Trophoblast cell (in vitro differentiated cells and primary cell): ENCODE measurements around the gene ACTN3.

Experiments used
- DNase-seq, 2 donors: peaks; one replicate each; pipeline ENCODE4 v3.0.0-alpha.2; 2016
- H2AFZ ChIP-seq: 2 replicates; pipeline ENCODE4 v1.6.1; 2013; ENCODE audit warnings: low read length, moderate library complexity, mild to moderate bottlenecking; ENCODE audit not compliant: insufficient read depth, poor library complexity
- H2AK5ac ChIP-seq: 2 replicates; pipeline ENCODE4 v1.6.1; 2013; ENCODE audit warnings: mild to moderate bottlenecking, low read length
- H2BK120ac ChIP-seq: 2 replicates; pipeline ENCODE4 v1.6.1; 2013; ENCODE audit warnings: low read length, mild to moderate bottlenecking, moderate library complexity; ENCODE audit not compliant: insufficient read depth, poor library complexity
- H2BK12ac ChIP-seq: 2 replicates; pipeline ENCODE4 v1.6.1; 2013; ENCODE audit warnings: mild to moderate bottlenecking, low read length, moderate library complexity
- H2BK5ac ChIP-seq: 2 replicates; pipeline ENCODE4 v1.6.1; 2013; ENCODE audit warnings: low read length, low read depth, moderate library complexity, mild to moderate bottlenecking; ENCODE audit not compliant: poor library complexity
- H3K14ac ChIP-seq: 2 replicates; pipeline ENCODE4 v1.6.1; 2013; ENCODE audit warnings: mild to moderate bottlenecking, low read length
- H3K18ac ChIP-seq: 2 replicates; pipeline ENCODE4 v1.6.1; 2013; ENCODE audit warnings: mild to moderate bottlenecking, low read length
- H3K23ac ChIP-seq: 2 replicates; pipeline ENCODE4 v1.6.1; 2013; ENCODE audit warnings: low read length
- H3K27ac ChIP-seq: 2 replicates; pipeline ENCODE4 v1.5.1; 2013; ENCODE audit warnings: low read depth, mild to moderate bottlenecking, inconsistent platforms, low read length, moderate library complexity
- H3K27me3 ChIP-seq: 2 replicates; pipeline ENCODE4 v1.6.1; 2013; ENCODE audit warnings: inconsistent platforms, mild to moderate bottlenecking, low read length, moderate library complexity; ENCODE audit not compliant: insufficient read depth
- H3K36me3 ChIP-seq, 2 experiments: 1 replicate in 1 of 2; 2 replicates in 1 of 2; pipeline ENCODE4 v1.6.1; 2013; ENCODE audit warnings: low read length in 2 of 2, mild to moderate bottlenecking in 2 of 2, moderate library complexity in 1 of 2; ENCODE audit not compliant: insufficient read depth in 2 of 2, control insufficient read depth in 1 of 2
- H3K4ac ChIP-seq: 2 replicates; pipeline ENCODE4 v1.6.1; 2013; ENCODE audit warnings: low read depth, mild to moderate bottlenecking, low read length, moderate library complexity
- H3K4me1 ChIP-seq, 2 experiments: 1 replicate in 1 of 2; 2 replicates in 1 of 2; pipeline ENCODE4 v1.6.1; 2013; ENCODE audit warnings: low read length in 2 of 2, mild to moderate bottlenecking in 2 of 2, moderate library complexity in 1 of 2; ENCODE audit not compliant: insufficient read depth in 2 of 2, control insufficient read depth in 1 of 2
- H3K4me2 ChIP-seq: 2 replicates; pipeline ENCODE4 v1.6.1; 2013; ENCODE audit warnings: inconsistent platforms, mild to moderate bottlenecking, low read length, moderate library complexity
- H3K4me3 ChIP-seq: 2 replicates; pipeline ENCODE4 v1.5.1; 2013; ENCODE audit warnings: mild to moderate bottlenecking, low read depth, low read length, inconsistent platforms
- H3K79me1 ChIP-seq: one replicate; pipeline ENCODE4 v1.6.1; 2013; ENCODE audit warnings: low read length
- H3K79me2 ChIP-seq: 2 replicates; pipeline ENCODE4 v1.6.1; 2013; ENCODE audit warnings: low read length, mild to moderate bottlenecking; ENCODE audit not compliant: control insufficient read depth, insufficient read depth, poor library complexity
- H3K9ac ChIP-seq: 2 replicates; pipeline ENCODE4 v1.6.1; 2013; ENCODE audit warnings: mild to moderate bottlenecking, low read length
- H3K9me3 ChIP-seq: 2 replicates; pipeline ENCODE4 v1.6.1; 2013; ENCODE audit warnings: low read depth, mild to moderate bottlenecking, control low read depth, inconsistent platforms, low read length; ENCODE audit not compliant: insufficient read depth
- H4K12ac ChIP-seq: 2 replicates; pipeline ENCODE4 v1.6.1; 2013; ENCODE audit warnings: low read depth, mild to moderate bottlenecking, low read length, moderate library complexity
- H4K8ac ChIP-seq: 2 replicates; pipeline ENCODE4 v1.6.1; 2013; ENCODE audit warnings: low read depth, mild to moderate bottlenecking, low read length, moderate library complexity
- H4K91ac ChIP-seq: one replicate; pipeline ENCODE4 v1.6.1; 2013; ENCODE audit warnings: low read depth, mild to moderate bottlenecking, low read length, moderate library complexity
- WGBS: extraction: QIAGEN DNeasy Blood & Tissue Kit; methylation state at CpG from one replicate; pipeline ENCODE4 v1.1.7; 2013; ENCODE audit warnings: missing lambda C conversion rate; ENCODE audit not compliant: insufficient read length, insufficient coverage; ENCODE audit errors: extremely low coverage; 5-methylcytosine and 5-hydroxymethylcytosine counted together

The ACTN3 gene

DNA sequence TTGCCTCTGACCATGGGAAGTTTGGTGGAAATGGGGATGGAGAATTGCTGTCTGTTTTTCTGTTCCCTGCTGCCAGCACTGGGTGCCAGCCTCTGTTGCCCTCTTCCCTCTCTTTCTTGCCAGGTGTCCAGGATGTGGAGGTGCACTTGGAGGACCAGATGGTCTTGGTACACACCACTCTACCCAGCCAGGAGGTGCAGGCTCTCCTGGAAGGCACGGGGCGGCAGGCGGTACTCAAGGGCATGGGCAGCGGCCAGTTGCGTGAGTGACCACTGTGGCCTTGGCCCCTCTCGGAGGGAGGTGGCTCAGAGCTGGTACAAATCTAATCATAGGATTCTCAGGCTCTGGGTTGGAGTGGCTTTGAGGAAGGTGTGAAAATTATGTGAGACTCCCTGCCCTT, 52.3 kb downstream of the ACTN3 start:
- Histone ChIP-seq H4K12ac (no peak overlapping the region), H3K79me2 (no peaks in the 10 kb centered on the region), H3K23ac (no peak overlapping the region), H3K9ac (no peak overlapping the region), H3K4me1 (no peaks in the 10 kb centered on the region), H2AK5ac (no peak overlapping the region), H2BK12ac (no peak overlapping the region), H3K36me3 (peaks cover 21 to 27% of the 10 kb centered on the region in 2 experiments), H3K4me2 (no peak overlapping the region), H3K27ac (no peak overlapping the region), H3K9me3 (peaks cover 3% of the 10 kb centered on the region), H4K8ac (no peak overlapping the region), H3K14ac (no peak overlapping the region), H4K91ac (no peak overlapping the region), H3K4me3 (no peak overlapping the region), H3K4ac (no peak overlapping the region), H3K79me1 (no peaks in the 10 kb centered on the region), H2BK120ac (no peak overlapping the region), H3K18ac (no peak overlapping the region), H2AFZ (no peak overlapping the region), H2BK5ac (no peak overlapping the region), H3K27me3 (no peaks in the 10 kb centered on the region)
- WGBS, result no CpG with 5 or more reads among the region's 6 CpGs
- DNase-seq, result no peak

DNA sequence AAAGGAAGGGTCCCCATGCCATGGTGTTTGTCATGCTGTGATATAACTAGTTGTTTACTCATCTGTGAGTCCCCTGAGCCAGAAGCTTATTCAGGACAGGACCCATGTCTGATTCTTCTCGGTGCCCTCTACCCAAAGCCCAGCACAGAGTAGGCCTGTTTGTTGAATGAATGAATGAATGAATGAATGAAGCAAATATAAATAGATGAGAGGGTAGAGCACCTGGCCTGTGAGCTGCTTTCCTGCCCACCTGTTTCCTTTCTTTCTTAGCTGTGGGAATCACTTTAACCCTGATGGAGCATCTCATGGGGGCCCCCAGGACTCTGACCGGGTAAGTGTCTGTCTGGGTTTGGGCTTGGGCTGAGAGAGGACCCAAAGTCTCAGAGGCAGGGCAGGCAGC, 53.5 kb downstream of the ACTN3 start:
- Histone ChIP-seq H3K23ac (no peak overlapping the region), H3K79me1 (no peaks in the 10 kb centered on the region), H3K14ac (no peak overlapping the region), H4K12ac (no peak overlapping the region), H3K9ac (no peak overlapping the region), H3K4me3 (no peak overlapping the region), H2AFZ (no peak overlapping the region), H3K27me3 (no peaks in the 10 kb centered on the region), H3K4me2 (no peak overlapping the region), H4K8ac (no peak overlapping the region), H3K18ac (no peak overlapping the region), H3K9me3 (peaks cover 3% of the 10 kb centered on the region), H2BK12ac (no peak overlapping the region), H2BK5ac (no peak overlapping the region), H3K4me1 (no peaks in the 10 kb centered on the region), H2AK5ac (no peak overlapping the region), H2BK120ac (no peak overlapping the region), H3K36me3 (peaks cover 31 to 37% of the 10 kb centered on the region in 2 experiments), H4K91ac (no peak overlapping the region), H3K27ac (no peak overlapping the region), H3K4ac (no peak overlapping the region), H3K79me2 (no peaks in the 10 kb centered on the region)
- WGBS, result no CpG with 5 or more reads among the region's 2 CpGs
- no peak for DNase-seq

DNA sequence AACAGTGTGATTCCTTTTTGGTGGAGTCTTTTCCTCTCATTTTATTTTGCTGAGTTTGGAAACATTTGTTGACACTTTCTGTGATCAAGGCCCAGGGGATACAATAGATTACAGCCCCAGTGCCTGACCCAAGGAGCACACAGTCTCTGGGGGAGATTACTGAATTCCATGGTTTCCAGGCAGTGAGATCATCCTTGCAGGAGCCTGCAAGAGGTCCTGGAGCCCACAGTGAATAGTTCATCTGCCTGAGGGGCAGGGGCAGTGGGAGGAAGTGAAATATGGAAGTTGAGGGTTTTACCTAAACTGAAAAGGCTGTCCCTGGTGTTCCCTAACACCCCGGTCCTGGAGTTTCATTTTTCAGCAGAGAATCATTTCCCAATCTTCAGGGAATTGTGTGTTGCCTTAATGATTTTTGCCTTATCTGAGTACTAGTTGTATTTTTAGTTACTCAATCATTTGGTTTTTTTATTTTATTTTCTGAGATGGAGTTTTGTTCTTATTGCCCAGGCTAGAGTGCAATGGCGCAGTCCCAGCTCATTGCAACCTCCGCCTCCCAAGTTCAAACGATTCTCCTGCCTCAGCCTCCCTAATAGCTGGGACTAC, 54.0 kb downstream of the ACTN3 start:
- Histone ChIP-seq H3K27ac (no peak overlapping the region), H3K14ac (no peak overlapping the region), H3K4me2 (no peak overlapping the region), H2BK120ac (no peak overlapping the region), H4K8ac (no peak overlapping the region), H2AK5ac (no peak overlapping the region), H3K36me3 (peaks cover 36 to 42% of the 10 kb centered on the region in 2 experiments), H3K4ac (no peak overlapping the region), H2AFZ (no peak overlapping the region), H4K91ac (no peak overlapping the region), H2BK12ac (no peak overlapping the region), H3K9me3 (peaks cover 3% of the 10 kb centered on the region), H3K4me1 (no peaks in the 10 kb centered on the region), H3K27me3 (no peaks in the 10 kb centered on the region), H2BK5ac (no peak overlapping the region), H3K79me1 (no peaks in the 10 kb centered on the region), H3K4me3 (no peak overlapping the region), H3K23ac (no peak overlapping the region), H3K9ac (no peak overlapping the region), H3K18ac (no peak overlapping the region), H3K79me2 (no peaks in the 10 kb centered on the region), H4K12ac (no peak overlapping the region)
- no CpG with 5 or more reads among the region's 4 CpGs for WGBS
- DNase-seq, result no peak

DNA sequence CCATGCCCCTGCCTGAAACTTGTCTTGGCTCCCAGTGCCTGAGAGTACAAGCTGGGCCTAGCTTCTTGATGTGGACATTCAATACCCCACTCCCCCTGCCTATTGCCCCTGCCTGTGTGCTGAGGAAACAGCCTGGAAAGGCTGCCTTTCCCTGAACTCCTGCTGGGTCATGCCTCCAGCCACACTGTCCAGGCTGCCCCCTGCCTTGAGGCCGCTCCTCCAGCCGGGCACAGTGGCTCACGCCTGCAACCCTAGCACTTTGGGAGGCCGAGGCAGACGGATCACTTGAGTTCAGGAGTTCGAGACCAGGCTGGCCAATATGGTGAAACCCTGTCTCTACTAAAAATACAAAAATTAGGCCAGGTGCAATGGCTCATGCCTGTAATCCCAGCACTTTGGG, 56.4 kb downstream of the ACTN3 start:
- H2BK5ac ChIP-seq, result no peak overlapping the region
- no peaks in the 10 kb centered on the region for H3K79me2 ChIP-seq
- WGBS, result no CpG with 5 or more reads among the region's 6 CpGs
- H3K9ac ChIP-seq, result no peak overlapping the region
- H3K4ac ChIP-seq, result no peak overlapping the region
- H3K36me3 ChIP-seq, result peaks cover 40 to 53% of the 10 kb centered on the region in 2 experiments
- no peak overlapping the region for H3K27ac ChIP-seq
- no peak overlapping the region for H2AFZ ChIP-seq
- no peak for DNase-seq
- H3K27me3 ChIP-seq, result no peaks in the 10 kb centered on the region
- no peak overlapping the region for H4K12ac ChIP-seq
- no peak overlapping the region for H2BK120ac ChIP-seq
- H3K18ac ChIP-seq, result no peak overlapping the region
- no peak overlapping the region for H4K91ac ChIP-seq
- no peak overlapping the region for H4K8ac ChIP-seq
- H3K4me1 ChIP-seq, result no peaks in the 10 kb centered on the region
- no peak overlapping the region for H3K23ac ChIP-seq
- H3K79me1 ChIP-seq, result no peaks in the 10 kb centered on the region
- peaks cover 3% of the 10 kb centered on the region for H3K9me3 ChIP-seq
- H2BK12ac ChIP-seq, result no peak overlapping the region
- no peak overlapping the region for H2AK5ac ChIP-seq
- H3K14ac ChIP-seq, result no peak overlapping the region
- no peak overlapping the region for H3K4me3 ChIP-seq
- H3K4me2 ChIP-seq, result no peak overlapping the region
